DLD1 (cell line): ENCODE results near the gene PARVA.

ENCODE experiments used
- in situ Hi-C: cut with HindIII; loops from 2 replicates; pipeline ENCODE4 v1.10.0; 2017; ENCODE audit warnings: low sequenced_read_pairs

Gene PARVA

DNA sequence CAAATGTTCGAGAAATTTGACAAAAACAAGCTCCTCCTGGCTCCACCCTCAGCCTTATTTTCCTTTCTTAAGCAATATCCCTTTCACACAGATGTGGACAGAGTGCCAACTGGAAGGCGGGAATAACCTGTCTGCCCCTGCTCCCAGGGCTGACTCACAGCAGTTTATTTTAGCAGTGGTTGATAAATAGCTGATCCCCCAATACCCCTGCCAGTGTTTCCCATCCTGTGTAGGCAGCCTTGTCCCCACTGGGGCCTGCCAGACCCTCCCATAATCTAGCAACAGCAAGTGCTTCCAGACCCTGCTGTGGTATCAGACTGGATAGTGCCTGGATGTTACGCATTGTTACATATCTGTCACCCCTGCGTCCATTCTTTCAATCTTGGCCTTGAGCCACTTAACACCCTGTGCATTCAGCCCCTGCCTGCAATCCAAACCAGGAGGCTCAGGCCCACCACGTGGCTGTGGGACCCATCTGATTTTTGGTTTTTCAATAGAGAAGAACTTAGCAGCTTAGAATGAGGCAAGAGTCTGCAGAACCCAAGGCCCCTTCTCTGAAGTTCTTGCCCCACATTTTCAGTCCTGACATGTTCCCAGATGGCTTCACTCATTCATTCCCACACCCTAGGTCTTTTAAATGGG lies 53.7 kb downstream of the PARVA start:
- in situ Hi-C loops: no loop called here

DNA sequence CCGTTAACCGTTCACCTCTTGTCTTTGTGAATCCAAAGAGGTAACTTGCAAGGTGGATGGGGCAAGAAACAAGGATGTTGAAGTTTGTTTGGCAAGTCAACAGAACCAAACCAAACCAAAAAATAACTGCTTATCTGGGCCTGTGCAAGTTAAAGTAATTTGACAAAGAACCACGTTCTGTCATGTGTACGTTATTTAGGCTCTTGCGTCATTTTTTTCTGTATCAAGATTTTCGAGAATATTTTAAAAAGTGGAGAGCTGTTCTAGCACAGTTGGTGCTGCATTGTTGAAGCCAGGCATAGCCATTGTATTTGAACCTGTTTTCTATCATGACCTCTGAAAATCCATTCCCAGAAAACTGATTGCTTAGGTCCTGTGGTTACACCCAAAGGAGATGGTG lies 55.1 kb downstream of the PARVA start:
- in situ Hi-C loops: no loop called here

DNA sequence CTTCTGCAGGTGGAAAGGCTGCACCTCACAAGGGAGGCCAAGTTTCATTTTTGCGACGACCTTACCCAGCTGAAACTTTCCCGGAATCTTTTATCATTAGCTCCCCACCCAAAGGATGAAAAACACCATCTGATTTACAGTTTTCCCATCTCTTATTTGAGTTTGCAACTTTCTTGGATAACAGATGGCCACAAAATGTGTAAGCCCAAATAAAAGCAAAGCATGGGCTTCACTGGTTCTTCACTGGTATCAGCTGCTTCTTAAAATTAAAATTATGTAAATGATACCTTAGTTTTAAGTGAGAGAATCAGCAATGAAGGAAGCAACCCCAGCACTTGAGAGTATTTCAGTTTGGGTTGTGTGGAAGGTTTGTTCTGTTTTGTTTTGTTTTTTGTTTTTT lies 55.8 kb downstream of the PARVA start:
- in situ Hi-C loops: no loop called here

DNA sequence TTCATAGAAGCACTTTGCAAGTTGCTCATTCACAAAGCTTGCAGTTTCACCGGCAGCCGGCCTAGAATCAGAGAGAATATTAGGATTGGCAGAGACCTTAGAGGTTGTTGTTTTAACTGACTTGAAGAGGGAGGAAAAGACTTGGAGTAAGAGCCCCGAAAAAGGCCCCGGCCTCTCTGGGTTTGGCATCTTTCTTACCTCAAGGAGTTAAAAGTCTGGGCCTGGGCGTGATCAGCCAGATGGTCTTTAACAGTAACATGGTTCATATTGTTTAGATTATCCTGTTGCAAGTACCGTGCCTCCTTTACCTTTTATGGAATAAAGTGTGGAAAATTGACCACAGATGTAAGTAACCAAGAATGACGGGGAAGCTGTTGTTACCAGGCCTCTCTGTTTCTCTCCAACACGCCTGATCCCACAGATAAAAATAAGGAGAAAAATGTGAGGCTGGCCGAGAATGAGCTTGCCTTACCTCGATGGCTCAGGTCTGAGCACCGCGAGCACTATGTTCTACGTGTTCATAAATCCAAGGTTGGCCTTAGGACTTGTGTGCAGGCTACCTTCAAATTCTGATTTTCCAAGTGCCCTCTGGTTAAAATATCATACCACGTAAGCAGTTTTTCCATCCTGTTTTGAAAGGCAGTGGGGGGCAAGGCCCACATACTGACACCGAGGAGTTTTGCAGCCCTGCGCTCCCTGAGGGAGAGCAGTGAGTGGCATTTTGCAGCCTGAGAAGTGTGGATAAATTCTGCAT lies 56.4 kb downstream of the PARVA start:
- in situ Hi-C loops: no loop called here

DNA sequence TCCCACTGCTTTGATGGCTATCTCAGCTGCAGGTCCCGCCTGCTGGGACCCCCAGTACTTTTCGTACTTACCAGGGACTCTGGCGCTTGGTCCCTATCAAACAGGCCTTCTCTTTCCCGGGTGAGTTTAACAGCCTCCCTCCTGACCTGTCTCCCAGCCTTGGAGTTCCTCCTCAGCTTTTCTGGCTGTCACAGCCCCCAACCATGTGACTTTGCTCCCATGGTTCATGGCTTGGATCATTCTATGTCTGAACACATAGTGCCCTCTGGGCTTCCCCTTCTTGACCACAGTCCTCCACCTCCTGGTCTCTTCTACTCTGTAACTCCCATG lies 56.9 kb downstream of the PARVA start:
- in situ Hi-C loops: no loop called here

DNA sequence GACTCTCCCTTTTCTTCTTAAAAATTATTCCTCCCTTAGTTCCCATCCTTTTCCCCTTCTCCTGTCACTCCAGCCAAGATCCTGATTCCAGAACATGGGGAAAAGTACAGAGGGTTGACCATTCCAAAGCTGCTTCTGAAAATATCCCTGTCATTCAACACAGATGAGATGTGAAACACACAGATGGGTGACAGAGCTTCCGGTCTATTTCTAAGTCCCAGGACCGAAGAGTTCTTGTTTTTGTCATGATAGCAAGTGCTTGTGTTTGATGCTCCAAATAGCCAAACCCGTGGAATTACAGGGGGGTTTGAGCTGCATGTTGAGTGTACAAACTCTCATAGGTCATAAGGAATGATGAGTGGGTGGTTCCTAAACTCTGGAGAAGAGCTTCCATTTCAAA lies 57.9 kb downstream of the PARVA start:
- in situ Hi-C loops: no loop called here

DNA sequence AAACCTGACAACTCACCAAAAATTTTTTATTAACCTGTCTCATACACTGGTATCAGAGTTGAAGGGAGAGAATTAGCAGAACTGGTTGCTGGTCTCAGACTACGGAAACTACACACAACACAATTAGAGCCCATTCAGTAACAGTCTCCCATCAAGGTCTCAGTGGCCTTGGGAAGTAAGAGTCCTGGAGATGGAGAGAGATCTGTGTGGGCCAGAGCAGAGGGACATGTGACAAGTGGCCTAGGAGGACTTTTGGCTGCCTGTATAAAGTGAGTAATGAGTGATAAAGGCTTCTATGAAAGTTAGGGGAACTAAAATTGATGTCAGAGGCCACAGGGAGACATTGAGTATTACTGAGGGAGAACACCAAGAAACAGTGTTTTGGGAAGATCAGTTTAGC lies 58.9 kb downstream of the PARVA start:
- in situ Hi-C loops: no loop called here

DNA sequence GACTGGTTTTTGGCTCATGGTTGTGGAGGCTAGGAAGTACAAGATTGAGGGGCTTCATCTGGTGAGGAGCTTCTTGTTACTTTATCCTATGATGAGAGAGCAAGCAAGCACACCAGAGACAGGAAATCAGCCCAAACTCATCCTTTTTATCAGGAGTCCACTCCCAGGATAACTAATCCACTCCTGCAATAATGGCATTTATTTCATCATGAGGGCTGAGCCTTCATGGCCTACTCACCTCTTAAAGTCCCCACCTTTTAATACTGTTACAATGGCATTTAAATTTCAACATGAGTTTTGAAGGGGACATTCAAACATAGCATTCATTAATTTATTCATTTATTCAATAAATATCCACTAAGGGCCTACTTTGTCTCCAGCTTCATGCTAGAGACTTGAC lies 60.9 kb downstream of the PARVA start:
- in situ Hi-C loops: no loop called here

DNA sequence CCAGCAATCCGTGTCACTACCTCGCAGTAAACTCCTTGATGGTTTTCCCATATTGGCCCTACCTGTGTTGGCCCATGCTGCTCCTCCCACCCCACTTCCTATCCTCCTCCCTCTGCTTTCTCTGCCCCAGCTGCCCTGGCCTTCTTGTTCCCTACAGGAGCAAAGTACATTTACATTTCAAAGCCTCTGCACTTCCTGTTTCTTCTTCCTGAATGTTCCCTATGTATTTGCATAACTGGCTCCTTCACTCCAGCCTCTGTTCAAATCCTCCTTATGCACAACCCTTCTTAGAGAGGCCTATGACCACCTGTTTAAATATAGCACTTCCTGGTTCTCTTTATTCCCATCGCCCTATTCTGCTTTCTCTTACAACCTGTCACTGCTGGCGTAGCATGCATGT lies 62.2 kb downstream of the PARVA start:
- in situ Hi-C loops: no loop called here

DNA sequence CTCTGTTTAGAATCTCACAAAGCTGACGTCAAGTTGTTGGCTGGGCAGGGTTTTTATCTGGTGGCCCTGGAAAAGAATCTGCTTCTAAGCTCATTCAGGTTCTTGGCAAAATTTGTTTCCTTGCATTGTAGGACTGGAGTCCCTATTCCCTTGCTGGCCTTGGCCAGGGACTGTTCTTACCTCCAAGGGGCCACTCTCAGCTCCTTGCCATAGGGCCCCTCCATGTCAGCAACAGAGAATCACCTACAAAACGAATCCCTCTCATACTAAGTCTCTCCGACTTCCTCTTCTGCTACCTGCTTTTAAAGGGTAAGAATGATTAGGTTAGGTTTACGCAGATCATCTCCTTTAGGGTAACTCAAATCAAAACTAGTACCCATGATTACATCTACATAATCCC lies 63.2 kb downstream of the PARVA start:
- in situ Hi-C loops: no loop called here

DNA sequence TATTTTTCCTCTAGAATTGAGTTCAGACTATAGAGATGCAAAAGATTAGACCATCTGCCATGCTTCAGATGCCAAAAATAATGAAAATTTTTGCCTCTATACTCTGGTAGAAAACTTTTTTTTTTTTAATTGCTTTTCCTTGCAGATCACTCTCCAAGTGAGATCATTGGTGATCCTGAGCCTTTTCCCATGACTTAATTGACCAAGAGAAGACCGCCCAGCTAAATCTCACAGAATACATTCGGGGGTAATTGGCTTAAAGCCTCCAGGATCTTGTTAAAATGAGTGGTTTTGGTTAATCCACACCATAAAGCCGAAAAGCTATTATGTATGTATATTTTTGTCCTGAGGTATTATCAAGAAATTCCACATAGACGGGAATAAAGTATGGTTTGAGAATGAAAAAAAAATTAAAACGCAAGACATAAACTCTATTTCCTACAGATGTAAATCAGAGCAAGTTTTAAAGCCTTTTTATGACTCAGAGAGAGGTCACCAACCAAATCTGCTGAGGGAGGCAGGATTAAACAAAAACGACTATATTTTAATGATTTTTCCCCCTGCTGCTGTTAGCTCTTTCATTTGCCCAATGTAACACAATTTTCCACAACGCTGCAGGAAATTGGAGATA lies 64.0 kb downstream of the PARVA start:
- in situ Hi-C loops: no loop called here

DNA sequence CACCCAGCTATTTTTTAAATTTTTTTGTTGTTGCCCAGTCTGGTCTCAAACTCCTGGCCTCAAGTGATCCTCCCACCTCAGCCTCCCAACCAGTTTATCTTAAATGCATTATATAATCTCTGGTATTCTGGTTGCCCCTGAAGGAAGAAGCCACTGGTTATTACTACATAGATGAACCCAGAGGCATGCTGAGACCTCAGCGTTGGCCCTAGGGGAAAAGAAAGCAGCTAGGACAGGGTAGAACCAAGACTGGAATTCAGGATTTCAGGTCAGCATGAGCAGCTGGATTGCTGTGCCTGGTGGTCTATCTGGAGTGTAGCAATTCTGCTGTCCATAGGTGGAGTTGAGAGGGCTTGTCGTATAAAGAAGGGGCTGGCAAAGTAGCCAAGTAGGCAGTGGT lies 67.2 kb downstream of the PARVA start:
- in situ Hi-C loops: no loop called here

DNA sequence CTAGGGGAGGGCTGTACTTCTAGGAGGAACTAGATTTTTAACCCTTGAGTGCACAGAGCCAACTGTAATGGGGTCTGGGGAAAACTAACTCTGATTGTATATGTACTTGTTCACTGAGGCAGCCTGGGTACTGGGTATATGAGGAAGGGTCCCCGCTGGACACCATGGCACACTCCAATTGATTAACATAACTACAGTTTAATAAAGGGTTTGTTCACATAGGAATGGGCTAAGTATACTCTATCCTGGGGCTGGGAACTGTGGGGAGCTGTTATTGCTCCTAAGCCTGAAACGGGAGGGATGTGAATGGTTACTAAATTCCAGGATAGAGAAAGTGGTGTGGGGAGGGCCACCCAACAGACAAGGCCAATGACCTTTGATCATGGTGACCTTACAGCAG lies 67.6 kb downstream of the PARVA start:
- in situ Hi-C loops: no loop called here

DNA sequence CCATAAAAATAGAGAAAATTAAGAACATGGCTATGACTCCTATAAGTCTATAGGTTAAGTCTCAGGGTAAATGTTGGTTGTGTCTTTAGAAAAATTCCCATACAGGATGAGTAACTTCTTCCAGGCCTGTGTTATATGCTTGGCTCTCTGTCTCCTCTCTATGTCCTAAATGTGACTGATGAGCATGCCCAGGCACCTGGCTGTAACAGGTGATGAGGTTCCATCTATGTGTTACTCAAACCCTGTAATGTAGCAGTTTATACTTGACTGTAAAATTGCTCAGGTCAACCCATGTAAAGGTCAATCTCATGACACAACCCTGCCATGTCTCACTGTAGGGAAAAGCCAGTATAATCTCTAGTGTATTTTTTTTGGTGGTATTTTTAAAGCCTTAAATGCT lies 69.5 kb downstream of the PARVA start:
- in situ Hi-C loops: no loop called here

DNA sequence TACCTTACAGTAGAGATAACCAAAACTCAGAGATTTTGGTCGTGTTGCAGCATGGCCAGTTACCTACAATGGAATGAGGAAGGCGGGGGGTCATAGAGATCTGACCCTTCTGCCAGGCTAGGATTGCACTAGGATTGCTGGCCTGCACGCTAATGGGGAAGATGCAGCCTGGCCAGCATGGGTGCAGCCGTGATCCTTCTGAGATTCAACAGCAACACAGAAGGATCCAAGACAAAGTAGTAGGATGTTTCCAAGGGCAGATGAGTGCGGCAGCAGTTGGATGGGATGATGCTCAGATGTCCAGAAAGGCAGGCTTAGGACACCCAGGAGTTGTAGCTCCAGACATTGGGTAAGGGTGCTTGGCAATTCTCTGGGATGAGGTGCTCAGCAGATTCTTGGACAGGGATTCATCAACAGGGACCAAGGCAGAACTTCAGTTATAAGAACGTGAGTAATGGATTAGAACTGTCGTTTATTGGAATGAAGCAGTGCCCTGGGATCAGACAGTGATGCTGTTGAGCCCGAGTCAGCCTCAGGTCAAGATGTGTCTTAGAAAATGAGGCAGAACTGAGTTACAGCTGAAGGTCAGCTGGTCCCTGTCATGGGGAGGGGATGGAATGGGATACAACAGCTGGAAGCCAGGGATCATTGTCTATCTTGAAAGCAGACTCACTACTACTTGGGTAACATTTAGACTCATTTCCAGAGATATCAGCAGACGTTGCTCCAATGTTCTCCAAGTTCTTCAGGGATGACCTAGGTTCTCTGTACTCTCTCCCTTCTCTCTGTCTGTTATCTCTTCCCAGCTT lies 71.0 kb downstream of the PARVA start:
- in situ Hi-C loops: no loop called here

DNA sequence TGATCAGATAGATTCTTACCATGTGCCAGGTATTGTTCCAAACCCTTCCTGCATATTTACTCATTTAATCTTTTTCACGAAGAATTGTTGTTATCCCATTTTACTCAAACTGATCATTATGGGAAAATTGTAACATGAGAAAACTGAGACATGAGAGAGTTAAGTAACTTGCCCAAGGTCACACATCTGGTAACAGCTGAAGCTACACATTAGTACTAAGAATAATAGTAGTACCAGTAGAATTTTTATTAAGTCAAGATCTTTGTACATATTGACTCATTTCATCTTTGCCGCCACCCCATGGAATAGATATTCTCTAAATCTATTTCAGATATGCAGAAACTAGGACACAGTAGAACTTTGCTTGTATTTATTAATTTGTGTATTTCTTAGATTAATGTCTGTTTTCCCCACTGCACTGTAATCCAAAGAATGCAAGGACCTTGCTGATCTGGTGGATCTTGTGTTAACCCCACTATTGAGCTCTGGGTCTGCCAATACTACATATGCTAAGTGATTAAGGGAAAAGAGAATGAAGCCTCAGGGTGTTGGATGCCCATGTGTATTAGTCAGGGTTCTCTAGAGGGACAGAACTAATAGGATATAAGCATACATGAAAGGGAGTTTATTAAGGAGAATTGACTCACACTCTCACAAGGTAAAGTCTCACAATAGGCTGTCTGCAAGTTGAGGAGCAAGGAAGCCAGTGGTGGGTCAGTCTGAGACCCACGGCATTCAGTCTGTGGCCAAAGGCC lies 72.8 kb downstream of the PARVA start:
- in situ Hi-C loops: no loop called here

DNA sequence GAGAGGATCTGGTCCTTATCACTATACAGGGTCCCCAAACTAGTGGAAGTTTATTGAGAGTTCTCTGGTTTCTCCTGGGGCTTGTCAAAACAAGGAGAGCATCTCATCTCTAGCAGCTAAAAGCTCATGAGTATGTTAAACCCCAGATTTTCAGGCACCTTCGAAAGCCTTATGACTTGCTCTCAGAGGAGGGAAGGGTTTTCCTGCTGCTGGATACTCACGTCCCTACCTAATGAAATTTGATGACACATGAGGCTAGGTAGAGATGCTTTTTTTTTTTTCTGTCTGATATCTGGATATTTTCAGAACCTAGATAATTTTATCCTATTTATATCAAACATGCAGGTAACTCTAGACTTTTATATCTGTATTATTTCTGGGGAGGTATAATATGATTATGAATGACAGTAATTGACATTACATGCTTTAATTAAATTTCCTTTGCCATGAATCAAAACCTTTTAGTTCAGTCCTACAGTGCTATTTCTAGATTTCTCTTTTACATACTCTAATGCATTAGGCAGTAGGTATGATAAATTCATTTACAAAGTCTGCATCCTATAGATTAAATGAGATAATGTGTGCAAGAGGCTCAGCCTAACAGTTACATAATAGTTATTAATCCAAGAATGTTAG lies 73.9 kb downstream of the PARVA start:
- in situ Hi-C loops: no loop called here

DNA sequence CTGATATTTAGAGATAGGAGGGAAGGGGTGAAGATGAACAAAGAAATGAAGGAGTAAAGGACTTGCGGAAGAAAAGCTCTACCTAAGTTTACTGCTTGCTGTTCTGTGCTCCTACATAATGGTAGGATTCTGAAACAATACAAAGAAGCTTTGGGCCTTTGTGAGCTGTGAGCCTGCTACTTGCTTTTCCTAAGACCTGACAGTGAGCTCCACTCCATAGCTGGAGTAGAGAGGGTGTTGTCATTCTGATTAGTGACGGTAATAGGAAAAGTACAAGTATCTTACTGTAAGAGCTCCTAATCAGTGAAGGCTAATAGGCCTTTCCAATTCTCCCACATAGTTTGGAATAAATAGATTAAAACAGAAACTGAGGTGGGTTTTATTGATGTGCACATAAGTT lies 75.9 kb downstream of the PARVA start:
- in situ Hi-C loops: no loop called here

DNA sequence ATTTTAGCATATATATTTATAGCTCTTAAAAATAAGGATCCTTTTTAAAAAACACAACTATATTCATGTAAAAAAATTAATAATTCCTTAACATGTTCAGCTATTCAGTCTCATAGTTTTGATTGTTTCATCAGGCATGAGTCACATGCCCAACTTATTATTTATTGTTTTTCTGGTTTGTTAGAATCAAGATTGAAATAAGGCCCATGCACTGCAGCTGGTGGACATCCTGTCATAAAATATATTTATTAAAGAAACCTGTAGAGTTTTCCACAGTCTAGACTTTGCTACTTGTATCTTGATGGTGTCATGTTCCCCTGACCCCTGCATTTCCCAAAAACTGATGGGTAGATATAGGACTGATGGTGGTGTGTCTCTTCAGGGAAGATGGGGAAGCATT lies 77.4 kb downstream of the PARVA start:
- in situ Hi-C loops: no loop called here

DNA sequence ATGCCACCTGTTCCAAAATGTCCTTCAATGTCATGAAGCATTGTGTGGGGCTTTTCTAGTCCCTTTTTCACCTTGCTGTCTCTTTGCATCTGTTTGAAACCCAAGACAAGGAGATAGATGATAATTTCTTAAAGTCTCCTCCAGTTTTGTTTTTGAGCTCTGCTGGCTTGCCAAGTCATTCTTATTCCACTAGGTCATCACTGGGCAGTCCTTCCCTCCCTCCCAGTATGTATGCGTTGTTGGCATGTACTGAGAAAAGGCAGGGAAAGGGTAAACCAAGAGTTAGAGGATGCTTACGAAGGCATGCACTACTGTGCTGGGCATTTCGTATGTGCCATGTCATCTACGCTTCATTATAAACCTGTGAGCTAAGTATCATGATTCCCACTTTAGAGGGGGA lies 78.6 kb downstream of the PARVA start:
- in situ Hi-C loops: no loop called here
